Peyer's patch (tissue), 4 donors: ENCODE data around the gene MEX3B.

Experiments
- POLR2A ChIP-seq, 2 donors: fragments of 450-650 bp; IDR thresholded peaks; one replicate each; pipeline ENCODE4 v1.5.1; 2017; ENCODE audit warnings: antibody characterized with exemption in 2 of 2, mild to moderate bottlenecking in 2 of 2, moderate library complexity in 2 of 2
- TF ChIP-seq, protein P1 (sequence below), 6 experiments: fragments of 450-650 bp in 4 of 6; fragments of 200-600 bp in 2 of 6; sonication (generic) in 1 of 6; IDR thresholded peaks; one replicate each; pipeline ENCODE4 v1.5.1; 2017 to 2019; ENCODE audit warnings: antibody characterized with exemption in 6 of 6, mild to moderate bottlenecking in 3 of 6, moderate library complexity in 1 of 6

DNA sequence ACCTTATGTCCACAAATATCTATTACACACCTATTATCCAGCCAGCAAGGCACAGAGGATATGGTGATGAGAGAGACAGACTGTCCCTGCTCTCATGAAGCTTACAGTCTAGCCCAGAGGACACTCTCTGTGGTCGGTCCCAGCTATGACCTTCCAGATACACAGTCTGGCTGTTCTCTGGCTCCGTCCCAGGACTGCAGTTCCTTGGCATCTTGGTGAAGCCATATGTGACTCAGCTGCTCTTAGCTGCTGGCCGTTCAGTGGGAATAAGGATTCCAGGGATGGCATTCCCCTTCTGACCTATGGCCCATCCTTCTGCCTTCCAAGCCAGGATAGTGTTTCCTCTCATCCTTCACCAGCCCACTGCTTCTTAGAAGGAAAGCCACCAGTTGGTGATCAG is 30.8 kb downstream of the MEX3B start:
- TF ChIP-seq, protein P1, sequence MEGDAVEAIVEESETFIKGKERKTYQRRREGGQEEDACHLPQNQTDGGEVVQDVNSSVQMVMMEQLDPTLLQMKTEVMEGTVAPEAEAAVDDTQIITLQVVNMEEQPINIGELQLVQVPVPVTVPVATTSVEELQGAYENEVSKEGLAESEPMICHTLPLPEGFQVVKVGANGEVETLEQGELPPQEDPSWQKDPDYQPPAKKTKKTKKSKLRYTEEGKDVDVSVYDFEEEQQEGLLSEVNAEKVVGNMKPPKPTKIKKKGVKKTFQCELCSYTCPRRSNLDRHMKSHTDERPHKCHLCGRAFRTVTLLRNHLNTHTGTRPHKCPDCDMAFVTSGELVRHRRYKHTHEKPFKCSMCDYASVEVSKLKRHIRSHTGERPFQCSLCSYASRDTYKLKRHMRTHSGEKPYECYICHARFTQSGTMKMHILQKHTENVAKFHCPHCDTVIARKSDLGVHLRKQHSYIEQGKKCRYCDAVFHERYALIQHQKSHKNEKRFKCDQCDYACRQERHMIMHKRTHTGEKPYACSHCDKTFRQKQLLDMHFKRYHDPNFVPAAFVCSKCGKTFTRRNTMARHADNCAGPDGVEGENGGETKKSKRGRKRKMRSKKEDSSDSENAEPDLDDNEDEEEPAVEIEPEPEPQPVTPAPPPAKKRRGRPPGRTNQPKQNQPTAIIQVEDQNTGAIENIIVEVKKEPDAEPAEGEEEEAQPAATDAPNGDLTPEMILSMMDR (IDR thresholded peaks at IDR 0.05), result no peak
- no peak for TF ChIP-seq POLR2A (IDR thresholded peaks at IDR 0.05)
